Measurements from ENCODE around the gene KIF18B. TPM values are rescaled to one million over a fixed set of nuclear protein-coding genes. Genes with fewer than 3 reads are reported as not detected.

Gene KIF18B
- total and polyA plus RNA-seq, 7 donors, result 0.01 to 0.17 (median 0.07) TPM; not detected in 2

GRCh38 chr17:44977814-44978550 is 30.4 kb upstream of the KIF18B start:
- no peak for DNase-seq
- no peaks in the 10 kb centered on the region for H3K9me3 ChIP-seq
- no peak for ATAC-seq
- no peaks in the 10 kb centered on the region for H3K36me3 ChIP-seq (ENCODE audit: insufficient read depth in 1 of 2, low read depth in 1 of 2)
- H3K4me3 ChIP-seq, result no peak overlapping the region
- WGBS, 3 donors, result 35 to 47% (median 41%) methylated on average over 7 of the region's 7 CpGs
- intact Hi-C loops (cut with DNase I), result no loop called here
- TF ChIP-seq CTCF (IDR thresholded peaks at IDR 0.05), result no peak
- no peaks in the 10 kb centered on the region for H3K4me1 ChIP-seq
- peaks cover 0 to 11% (median 10%) of the 10 kb centered on the region in 3 donors for H3K27me3 ChIP-seq (ENCODE audit: insufficient read depth in 3 of 3, low read length in 2 of 3)
- H3K27ac ChIP-seq, result no peak overlapping the region

GRCh38 chr17:44977065-44977464 is 29.5 kb upstream of the KIF18B start:
- intact Hi-C loops (cut with DNase I), result no loop called here
- Histone ChIP-seq H3K4me1 (no peaks in the 10 kb centered on the region), H3K4me3 (no peak overlapping the region), H3K27ac (no peak overlapping the region), H3K36me3 (ENCODE audit: insufficient read depth in 1 of 2, low read depth in 1 of 2) (no peaks in the 10 kb centered on the region), H3K9me3 (no peaks in the 10 kb centered on the region), H3K27me3 (ENCODE audit: insufficient read depth in 3 of 3, low read length in 2 of 3) (peaks cover 0 to 11% (median 10%) of the 10 kb centered on the region in 3 donors)
- ATAC-seq (no peak), DNase-seq (no peak)
- no peak for TF ChIP-seq CTCF (IDR thresholded peaks at IDR 0.05)
- 69 to 70% (median 70%) methylated on average over 3 of the region's 3 CpGs for WGBS, 3 donors

- Histone ChIP-seq H3K27ac (no peak overlapping the region), H3K9me3 (no peaks in the 10 kb centered on the region), H3K36me3 (ENCODE audit: insufficient read depth in 1 of 2, low read depth in 1 of 2) (no peaks in the 10 kb centered on the region), H3K27me3 (ENCODE audit: insufficient read depth in 3 of 3, low read length in 2 of 3) (peaks cover 0 to 12% (median 10%) of the 10 kb centered on the region in 3 donors), H3K4me3 (no peak overlapping the region), H3K4me1 (no peaks in the 10 kb centered on the region)
- intact Hi-C loops (cut with DNase I), result no loop called here
- TF ChIP-seq CTCF (IDR thresholded peaks at IDR 0.05), result no peak
- DNase-seq (no peak), ATAC-seq (no peak)
- WGBS, 3 donors, result 72 to 78% (median 75%) methylated on average over 13 of the region's 13 CpGs
Observed at GRCh38 chr17:44976206-44976605, 28.6 kb upstream of the KIF18B start.

GRCh38 chr17:44972953-44973352 is 25.4 kb upstream of the KIF18B start:
- DNase-seq (no peak), ATAC-seq (no peak)
- intact Hi-C loops (cut with DNase I), result no loop called here
- H3K27me3 ChIP-seq (ENCODE audit: insufficient read depth in 3 of 3, low read length in 2 of 3), result peaks cover 0 to 41% (median 14%) of the 10 kb centered on the region in 3 donors
- 75 to 87% (median 76%) methylated on average over 6 of the region's 6 CpGs for WGBS, 3 donors
- no peaks in the 10 kb centered on the region for H3K9me3 ChIP-seq
- no peak for TF ChIP-seq CTCF (IDR thresholded peaks at IDR 0.05)
- H3K4me3 ChIP-seq, result no peak overlapping the region
- H3K36me3 ChIP-seq (ENCODE audit: insufficient read depth in 1 of 2, low read depth in 1 of 2), result no peaks in the 10 kb centered on the region
- H3K27ac ChIP-seq, result no peak overlapping the region
- peaks cover 6% of the 10 kb centered on the region for H3K4me1 ChIP-seq
